GM21360 (cell line): ENCODE results near the gene CYB561.
"Not testable (repeated sequence)": the region's sequence is repeated elsewhere in the genome, so short reads cannot be mapped to it uniquely, and the experiment has no call there.

Experiments
- ATAC-seq: cut with Tn5 transposase; IDR thresholded peaks from one replicate; pipeline ENCODE4 v1.9.1; 2021; ENCODE audit warnings: mild to moderate bottlenecking, moderate library complexity; ENCODE audit not compliant: unreplicated experiment

Gene CYB561

DNA sequence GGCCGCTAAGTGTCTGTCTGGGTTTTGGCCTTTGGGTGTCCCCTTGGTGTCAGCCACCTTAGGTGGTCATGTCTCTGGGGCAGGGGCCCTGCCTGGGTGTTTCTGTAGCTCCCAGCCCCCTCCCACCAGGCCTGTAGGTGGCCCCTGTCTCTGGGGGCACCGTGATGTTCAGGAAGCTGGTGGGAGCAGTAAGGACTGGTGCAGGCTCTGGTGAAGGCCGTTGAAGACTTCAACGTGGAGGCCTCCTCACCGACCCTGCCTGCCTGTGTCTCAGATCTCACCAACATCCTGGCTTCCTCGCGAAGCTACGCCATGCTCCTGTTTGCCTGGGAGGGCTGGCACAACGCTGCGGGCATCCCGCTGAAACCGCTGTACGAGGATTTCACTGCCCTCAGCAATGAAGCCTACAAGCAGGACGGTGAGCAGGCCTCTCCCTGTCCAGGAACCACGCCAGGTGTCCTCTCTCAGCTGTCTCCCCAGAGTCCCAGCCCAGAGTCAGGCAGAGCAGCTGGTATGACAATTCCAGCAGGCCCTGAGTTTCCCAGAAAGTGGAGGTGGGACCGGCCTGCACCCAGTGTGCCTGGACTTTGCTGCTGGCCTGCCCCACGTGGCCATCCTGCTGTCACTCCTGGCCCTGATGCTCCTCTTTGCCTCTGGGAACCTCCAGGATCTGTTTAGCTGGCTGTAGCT, 33.5 kb upstream of the CYB561 start:
- ATAC-seq, result no peak

DNA sequence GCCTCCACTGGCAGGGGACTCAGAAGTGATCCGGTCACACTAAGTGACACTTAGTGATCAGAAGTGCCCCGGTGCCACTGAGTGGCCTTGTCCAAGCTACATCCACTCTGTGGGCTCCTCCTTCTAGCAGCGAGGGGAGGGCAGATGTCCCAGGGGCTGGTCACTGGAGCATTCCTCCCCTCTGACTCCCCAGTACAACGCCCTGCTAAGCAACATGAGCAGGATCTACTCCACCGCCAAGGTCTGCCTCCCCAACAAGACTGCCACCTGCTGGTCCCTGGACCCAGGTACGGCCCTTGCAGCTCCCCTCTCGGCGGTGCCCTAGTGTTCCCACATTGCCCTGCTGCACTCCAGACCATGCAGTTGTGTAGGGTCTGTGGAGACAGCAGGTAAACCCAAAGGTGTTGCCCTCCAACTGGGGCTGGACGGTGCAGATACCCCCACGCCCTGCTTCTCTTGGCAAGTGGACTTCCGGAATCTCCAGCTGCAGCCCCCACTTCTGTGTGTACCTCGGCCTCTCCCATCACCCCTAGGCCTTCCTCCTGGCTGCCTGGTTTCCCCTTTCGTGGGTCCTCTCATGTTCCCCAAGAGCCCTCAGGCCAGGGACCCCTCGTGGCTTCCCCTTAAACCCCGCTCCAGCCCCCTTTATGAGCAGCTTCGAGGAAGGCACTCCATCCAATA, 32.8 kb upstream of the CYB561 start:
- peak; percentile 62 for ATAC-seq

DNA sequence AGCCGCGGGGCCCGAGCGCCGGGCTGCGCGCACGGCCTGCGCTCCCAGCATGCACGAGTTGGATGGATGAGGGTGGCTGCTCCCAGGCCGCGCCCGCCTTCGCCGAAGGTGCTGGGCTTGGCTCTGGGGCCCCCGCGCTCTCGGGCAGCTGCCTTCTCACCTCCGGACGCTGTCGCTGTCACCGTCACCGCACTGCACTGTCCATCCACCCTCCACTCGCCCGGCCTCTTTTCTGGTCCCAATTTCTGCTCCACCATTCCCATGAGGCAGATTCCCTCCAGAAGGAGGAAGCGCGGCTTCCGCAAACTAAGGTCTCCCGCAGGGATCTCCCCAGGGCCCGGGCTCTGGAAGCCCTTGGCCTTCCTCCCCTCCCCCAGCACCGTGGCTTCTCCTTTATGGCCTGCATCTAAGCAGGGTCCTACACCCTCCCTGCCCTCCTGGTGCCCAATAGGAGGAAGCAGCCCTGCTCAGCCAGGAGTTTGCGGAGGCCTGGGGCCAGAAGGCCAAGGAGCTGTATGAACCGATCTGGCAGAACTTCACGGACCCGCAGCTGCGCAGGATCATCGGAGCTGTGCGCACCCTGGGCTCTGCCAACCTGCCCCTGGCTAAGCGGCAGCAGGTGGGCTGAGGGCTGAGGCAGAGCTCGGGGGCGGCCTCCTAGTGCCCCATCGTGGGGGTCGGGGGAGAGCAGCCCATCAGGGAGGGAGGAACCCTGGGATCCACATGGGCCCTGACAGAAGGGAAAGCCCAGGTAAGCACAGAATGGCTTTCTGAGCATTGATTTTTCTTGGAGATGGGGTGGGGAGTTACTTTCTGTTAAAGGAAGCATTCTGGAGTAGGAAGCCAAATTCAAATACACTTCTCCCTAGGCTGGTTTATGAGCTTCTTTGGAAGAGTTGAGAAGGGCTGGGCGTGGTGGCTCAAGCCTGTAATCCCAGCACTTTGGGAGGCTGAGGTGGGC, 31.7 kb upstream of the CYB561 start:
- no peak for ATAC-seq

DNA sequence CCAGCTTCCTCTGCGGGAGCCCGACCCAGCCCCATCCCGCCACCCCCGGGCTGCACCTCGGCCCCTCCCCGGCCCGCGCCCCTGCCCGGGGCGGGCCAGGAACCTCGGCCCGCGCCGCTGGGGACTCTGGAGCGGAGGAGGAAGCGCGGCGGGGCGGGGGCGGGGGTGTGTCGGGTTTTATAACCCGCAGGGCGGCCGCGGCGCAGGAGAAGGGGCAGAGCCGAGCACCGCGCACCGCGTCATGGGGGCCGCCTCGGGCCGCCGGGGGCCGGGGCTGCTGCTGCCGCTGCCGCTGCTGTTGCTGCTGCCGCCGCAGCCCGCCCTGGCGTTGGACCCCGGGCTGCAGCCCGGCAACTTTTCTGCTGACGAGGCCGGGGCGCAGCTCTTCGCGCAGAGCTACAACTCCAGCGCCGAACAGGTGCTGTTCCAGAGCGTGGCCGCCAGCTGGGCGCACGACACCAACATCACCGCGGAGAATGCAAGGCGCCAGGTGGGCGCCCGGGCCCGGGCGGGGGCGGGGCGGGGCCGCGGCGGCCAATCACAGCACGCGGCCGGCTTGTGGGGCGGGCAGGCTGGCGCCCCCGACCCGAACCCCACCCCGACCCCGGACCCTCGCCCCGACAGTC, 30.9 kb upstream of the CYB561 start, which contains the start of gene ACE:
TSS of gene ACE (plus strand) at position 208 of the 626 bp plus-strand sequence. CDS start at position 242, 34 bp downstream.
- ATAC-seq, result no peak

DNA sequence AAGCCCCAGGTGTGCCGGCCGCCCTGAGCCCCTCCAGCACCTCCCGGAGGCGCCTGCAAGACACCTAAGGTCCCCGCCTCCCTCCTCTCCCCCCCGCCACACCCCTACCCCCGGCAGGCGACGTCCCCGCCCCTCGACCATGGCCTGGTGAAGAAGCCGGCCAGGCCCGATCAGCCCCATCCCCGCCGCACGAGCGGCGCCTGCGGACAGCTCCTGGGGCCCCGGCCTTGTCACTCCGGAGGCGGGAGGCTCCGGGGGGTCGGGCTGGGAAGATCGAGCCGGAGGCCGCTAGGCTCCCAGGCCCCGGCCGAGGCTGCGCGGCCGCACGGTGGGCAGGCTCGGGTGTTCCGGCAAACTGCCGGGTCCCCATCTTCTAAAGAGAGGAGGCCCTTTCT, 30.4 kb upstream of the CYB561 start:
- ATAC-seq, result no peak

DNA sequence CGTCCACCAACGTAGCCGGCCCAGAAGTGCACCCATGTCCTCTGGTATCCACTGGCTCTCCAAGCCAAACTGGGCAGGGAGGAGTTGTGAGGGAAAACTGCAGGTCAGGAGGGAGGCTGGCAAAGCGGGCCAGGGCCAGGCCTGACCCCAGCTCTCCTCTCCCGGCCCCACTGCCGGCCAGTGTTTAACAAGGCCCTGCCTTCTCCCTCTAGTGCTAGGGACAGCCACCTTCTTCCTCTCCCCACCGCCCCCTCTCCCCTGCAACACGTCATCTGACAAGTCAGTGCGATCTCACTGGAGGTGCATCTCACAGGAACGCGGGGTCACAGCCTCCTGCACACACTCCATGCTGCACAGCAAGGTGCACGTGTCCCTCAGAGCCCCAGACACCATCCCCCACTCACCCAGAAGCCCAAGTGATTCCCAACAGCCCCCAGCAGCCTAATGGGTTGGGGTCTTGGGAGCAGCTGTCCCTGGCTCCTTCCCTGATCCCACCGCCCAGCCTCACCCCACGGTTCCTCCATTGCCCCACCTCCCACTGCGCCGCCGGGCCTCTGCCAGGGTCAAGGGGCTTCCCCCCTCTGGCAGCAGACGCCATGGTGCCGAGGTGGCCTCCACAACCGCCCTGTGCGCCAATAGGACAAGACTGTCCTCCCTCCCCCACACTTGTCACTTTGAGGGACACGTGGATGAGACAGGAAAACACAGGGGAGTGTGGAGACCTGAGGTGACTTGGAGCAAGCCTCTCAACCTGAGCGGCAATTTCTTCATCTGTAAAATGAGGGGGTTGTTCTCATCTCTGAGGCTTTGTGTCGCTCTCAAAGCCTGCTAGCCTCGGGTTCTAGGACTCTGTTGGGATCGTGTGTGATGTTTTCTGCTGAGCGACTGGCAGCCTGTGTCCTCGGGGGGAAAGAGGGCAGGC, 29.6 kb upstream of the CYB561 start:
- no peak for ATAC-seq

DNA sequence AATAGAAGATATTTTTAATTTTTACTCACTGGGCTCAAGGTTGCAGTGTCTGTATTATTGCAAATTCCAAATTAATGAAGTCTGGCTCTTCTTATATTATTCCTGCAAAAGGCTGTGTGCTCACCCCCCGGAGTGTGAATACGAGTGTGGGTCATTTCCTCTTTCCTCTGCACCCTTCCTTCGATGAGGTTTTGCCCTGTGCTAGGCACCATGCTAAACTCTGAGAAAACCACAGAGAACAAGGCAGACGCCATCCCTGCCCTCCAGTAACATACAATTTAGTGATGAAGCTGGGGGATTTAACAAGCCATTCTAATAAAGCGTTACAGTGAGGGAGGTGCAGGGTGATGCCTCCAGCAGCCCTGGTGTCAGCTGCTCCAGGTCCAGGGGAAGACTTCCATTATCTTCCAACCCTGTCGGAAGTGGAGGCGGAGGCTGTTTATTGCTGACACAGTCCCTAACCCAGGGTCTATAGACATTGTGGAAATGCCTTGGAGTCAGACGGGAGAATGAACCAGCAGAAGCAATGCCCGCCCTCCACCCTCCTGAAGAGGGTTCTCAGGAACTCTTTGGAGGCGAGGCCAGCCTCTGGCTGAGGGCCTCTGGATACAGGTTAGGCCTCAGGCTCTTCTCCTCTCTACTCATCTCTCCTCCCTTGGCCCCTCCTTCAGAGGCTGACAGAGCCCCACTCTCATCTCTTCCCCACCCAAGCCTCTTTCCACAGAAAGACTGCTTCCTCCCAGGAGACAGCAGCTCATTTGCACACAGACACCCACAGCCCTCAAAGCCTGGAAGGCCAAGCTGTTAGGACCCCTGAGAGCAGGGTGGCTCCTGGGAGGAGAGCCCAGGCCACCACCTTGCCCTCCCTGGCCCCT, 28.7 kb upstream of the CYB561 start:
- no peak for ATAC-seq

DNA sequence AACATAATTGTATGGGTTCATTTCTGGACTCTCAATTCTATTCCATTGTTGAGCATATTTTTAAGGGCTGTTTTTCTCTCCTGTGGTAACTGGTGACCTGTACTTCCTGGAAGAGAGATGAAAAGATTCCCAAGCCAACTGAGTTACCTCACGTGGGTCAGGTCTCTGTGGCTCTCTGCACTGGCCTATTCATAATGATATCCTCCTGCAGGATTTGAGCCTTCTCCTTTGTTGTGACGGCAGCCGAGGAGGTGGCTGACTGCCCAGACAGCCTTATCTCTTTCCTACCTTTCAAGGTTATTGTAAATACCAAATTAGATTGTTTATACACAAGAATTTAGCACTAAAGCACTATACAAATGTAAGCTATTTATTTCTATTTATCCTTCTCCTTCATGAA, 28.1 kb upstream of the CYB561 start:
- ATAC-seq, result no peak

DNA sequence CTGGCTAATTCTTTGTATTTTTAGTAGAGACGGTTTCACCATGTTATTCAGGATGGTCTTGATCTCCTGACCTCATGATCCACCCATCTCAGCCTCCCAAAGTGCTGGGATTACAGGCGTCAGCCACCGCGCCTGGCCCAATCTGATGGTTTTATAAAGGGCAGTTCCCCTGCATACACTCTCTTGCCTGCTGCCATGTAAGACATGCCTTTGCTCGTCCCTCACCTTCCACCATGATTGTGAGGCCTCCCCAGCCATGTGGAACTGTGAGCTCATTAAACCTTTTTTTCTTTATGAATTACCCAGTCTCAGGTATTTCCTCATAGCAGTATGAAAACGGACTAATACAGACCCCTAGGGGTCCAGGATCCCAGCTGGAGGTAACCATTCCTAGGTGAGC, 22.0 kb upstream of the CYB561 start:
- not testable (repeated sequence) for ATAC-seq

DNA sequence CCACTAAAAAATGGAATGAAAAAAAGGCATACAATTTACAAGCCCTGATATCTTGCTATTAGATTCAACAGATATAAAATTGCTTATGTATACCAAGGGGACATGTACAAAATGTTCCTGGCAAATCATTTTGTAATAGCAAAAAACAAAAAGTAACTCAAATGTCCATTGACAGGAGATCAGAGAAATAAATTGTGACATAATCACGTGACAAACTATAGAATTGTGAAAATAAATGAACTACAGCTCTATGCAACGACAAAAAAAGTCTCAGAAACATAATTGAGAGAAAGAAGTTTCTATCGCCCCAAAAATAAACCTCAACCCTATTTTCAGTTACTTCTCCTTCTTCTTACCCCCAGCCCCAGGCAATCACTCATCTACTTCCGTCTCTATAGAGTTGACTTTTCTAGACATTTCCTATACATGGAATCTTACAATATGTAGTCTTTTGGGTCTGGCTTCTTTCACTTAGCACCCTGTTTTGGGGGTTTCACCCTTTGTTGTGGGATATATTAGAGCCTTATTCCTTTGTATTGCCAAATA, 18.7 kb upstream of the CYB561 start:
- ATAC-seq, result no peak

DNA sequence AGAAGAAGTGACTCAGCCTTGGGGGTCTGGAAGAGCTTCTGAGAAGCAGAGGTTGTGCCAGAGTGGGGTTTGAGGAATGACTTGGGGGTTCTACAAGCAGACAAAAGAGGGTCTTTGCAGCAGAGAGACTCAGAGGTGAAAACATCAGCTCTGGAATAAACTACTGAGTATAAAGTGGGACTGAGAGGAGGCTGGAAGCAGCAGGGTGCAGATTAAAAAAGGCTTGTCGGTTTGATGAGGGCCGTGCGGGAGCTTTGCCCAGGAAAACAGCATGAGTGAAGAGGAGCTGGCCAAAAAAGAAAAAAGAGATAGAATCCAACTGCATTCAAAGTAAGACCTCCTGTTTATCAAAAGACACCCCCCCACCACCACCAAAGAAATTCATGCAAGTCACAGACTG, 17.7 kb upstream of the CYB561 start:
- no peak for ATAC-seq

DNA sequence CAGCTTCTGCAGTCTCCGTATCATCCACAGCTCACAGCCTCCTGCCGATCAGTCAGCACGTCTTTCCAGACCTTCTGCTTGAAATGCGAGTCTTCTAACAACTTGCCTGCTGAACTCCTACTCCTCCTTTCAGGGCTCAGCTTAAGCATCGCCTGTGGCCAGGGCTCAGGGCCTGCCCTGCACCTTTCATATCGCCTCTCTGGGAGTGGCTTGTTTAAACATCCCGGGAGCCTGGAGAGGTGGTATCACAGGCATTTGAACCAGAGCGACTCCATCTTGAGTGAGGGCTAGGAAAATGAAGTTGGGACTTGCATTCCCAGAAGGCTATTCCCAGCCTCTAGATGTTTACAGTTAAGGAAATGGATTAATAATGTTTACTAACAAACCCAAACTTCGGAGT, 13.9 kb upstream of the CYB561 start:
- no peak for ATAC-seq

DNA sequence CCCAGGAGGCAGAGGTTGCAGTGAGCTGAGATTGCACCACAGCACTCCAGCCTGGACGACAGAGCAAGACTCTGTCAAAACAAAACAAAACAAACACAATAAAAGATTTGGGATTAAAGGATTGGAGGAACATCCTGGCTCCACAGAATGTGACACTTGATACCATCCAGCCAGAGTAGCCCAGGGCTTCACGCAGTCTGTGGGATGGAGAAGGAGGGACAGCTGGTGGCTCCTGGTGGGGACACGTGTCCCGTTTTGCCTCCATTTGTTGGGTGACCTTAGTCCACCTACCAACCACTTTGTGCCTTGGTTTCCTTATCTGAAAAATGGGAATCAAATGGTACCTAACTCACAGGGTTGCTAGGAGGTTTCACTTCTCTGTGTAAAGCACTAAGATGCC, 12.4 kb upstream of the CYB561 start:
- ATAC-seq, result no peak

DNA sequence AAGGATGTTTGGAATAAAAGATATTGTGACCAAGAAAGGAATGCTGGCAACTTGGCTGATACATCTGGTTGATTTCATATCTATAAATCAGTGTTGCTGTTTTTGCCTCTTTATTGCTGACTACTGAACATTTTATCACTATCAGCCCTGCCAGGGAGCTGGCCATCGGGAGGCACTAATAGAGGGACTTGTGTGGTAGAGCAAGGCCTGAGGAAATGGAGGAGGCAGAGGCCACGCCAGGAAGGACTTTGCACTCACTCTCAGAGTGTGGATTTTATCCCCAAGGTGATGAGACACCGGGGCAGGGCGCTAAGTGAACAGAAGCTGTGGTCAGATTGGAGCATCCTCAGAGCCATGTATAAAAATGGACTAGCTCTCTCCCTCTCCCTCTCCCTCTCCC, 9.3 kb upstream of the CYB561 start:
- no peak for ATAC-seq

DNA sequence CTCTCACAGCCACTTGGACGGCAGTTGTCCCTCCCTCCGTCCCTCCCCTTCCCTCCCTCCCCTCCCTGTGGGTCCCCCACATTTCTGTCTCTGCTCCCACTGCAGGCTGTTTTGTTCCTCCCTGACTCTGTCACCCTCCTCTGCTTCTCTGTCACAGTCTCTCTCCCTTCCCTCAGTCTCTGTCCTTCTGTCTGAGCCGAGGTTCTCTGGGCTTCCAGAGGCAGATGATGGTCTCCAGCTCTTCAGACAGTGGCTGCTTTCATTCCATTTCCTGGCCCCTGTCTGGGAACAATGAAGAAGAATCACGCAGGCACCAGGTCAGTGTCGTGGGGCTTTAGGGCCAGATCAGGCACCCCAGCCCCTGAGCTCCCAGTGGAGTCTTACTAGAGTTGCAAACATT, 8.8 kb upstream of the CYB561 start:
- ATAC-seq, result no peak

DNA sequence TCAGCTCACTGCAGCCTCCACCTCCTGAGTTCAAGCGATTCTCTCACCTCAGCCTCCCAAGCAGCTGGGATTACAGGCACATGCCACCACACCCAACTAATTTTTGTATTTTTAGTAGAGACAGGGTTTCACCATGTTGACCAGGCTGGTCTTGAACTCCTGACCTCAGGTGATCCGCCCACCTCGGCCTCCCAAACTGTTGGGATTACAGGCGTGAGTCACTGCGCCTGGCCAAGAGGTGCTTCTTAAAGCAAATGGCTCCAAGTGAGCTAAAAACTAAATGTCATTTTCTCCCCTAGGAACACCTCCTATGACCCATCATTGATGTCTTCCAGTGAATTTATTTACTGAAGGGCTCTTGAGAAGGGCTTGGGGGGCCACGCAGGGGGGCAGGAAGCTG, 8.3 kb upstream of the CYB561 start:
- ATAC-seq, result not testable (repeated sequence)

DNA sequence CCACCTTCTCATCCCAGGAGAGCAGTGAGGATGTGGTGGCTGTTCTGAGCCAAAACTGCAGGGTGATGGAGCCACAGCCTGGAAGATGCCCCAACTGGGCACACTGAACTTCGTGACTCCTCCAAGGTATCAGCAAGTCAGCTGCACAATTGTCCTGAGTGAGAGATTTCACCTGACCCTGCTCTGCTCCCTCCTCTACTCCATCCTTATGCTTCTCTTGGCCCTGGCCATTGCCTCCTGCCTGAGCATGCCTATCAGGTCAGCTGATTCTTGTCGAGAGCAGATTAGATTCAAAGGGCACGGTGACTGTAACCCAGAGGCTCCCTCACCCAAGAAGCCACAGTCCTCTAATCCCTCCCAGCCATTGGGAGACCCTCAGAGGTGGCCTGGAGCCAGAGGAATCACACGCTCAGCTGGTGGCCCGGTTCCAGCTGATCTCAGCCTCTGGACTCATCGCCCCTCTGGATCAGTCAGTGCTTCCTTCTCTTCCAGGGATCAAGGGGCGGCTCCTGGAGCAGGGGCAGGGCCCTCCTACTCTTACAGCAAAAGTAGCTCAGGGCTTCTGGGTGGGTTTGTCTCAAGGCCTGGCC, 7.0 kb upstream of the CYB561 start:
- no peak for ATAC-seq
